Measurements from ENCODE around the gene GNG7. TPM values are rescaled to one million over a fixed set of nuclear protein-coding genes. Genes with fewer than 3 reads are reported as not detected.

GNG7 gene
- total RNA-seq, 2 experiments from 2014 or later = 1.2 to 2.2 TPM

GRCh38 chr19:2634228-2634951, 68.1 kb downstream of the GNG7 start:
- POLR2A ChIA-PET = interaction anchor here (1.9 kb wide), 1 partner anchor 158 kb away, joined by 7 read pairs; the partner anchor contains the start of gene GADD45B
- H3K4me3 Mint-ChIP-seq = no peak overlapping the region
- DNase-seq (no peak), ATAC-seq (ENCODE audit: low read depth) (no peak)
- peaks cover 4% of the 10 kb centered on the region for H3K36me3 Mint-ChIP-seq
- peaks cover 18% of the 10 kb centered on the region for H3K27me3 Mint-ChIP-seq
- H3K4me1 Mint-ChIP-seq = peaks cover 11% of the 10 kb centered on the region
- peaks cover 6% of the 10 kb centered on the region for H3K9me3 Mint-ChIP-seq
- no peak overlapping the region for H3K27ac Mint-ChIP-seq

GRCh38 chr19:2633693-2634075, 68.8 kb downstream of the GNG7 start:
- H3K27ac Mint-ChIP-seq = no peak overlapping the region
- H3K4me3 Mint-ChIP-seq = no peak overlapping the region
- POLR2A ChIA-PET = interaction anchor here (1.0 to 1.9 kb wide), 2 partner anchors 15 to 158 kb away, joined by 5 to 7 read pairs; partner anchors contain the start of gene GADD45B

GRCh38 chr19:2631213-2631821, 71.2 kb downstream of the GNG7 start:
- ATAC-seq (ENCODE audit: low read depth) (no peak), DNase-seq (no peak)
- H3K27me3 Mint-ChIP-seq = no peaks in the 10 kb centered on the region
- H3K9me3 Mint-ChIP-seq = peaks cover 13% of the 10 kb centered on the region
- H3K36me3 Mint-ChIP-seq = peaks cover 12% of the 10 kb centered on the region
- POLR2A ChIA-PET = interaction anchor here (1.8 to 5.9 kb wide), 2 partner anchors 11 to 155 kb away, joined by 8 to 32 read pairs; partner anchors contain the start of gene GADD45B
- H3K27ac Mint-ChIP-seq = no peak overlapping the region
- H3K4me1 Mint-ChIP-seq = peaks cover 17% of the 10 kb centered on the region
- H3K4me3 Mint-ChIP-seq = no peak overlapping the region

More at GRCh38 chr19:2633693-2634075, 68.8 kb downstream of the GNG7 start:
- no peak for ATAC-seq (ENCODE audit: low read depth)
- H3K27me3 Mint-ChIP-seq = peaks cover 12% of the 10 kb centered on the region
- no peak for DNase-seq
- peaks cover 12% of the 10 kb centered on the region for H3K4me1 Mint-ChIP-seq
- peaks cover 8% of the 10 kb centered on the region for H3K36me3 Mint-ChIP-seq
- peaks cover 12% of the 10 kb centered on the region for H3K9me3 Mint-ChIP-seq

GRCh38 chr19:2630352-2631001, 72.0 kb downstream of the GNG7 start:
- DNase-seq (no peak), ATAC-seq (ENCODE audit: low read depth) (no peak)
- Mint-ChIP-seq H3K9me3 (peaks cover 13% of the 10 kb centered on the region), H3K4me1 (peaks cover 17% of the 10 kb centered on the region), H3K27me3 (no peaks in the 10 kb centered on the region), H3K27ac (no peak overlapping the region), H3K4me3 (no peak overlapping the region), H3K36me3 (peaks cover 12% of the 10 kb centered on the region)
- POLR2A ChIA-PET = interaction anchor here (1.8 to 5.9 kb wide), 2 partner anchors 10 to 154 kb away, joined by 8 to 32 read pairs; partner anchors contain the start of gene GADD45B

GRCh38 chr19:2629491-2630351, 72.8 kb downstream of the GNG7 start:
- H3K4me1 Mint-ChIP-seq = peaks cover 17% of the 10 kb centered on the region

GRCh38 chr19:2628597-2628996, 73.9 kb downstream of the GNG7 start:
- Mint-ChIP-seq H3K27ac (no peak overlapping the region), H3K4me3 (no peak overlapping the region), H3K9me3 (peaks cover 13% of the 10 kb centered on the region), H3K27me3 (no peaks in the 10 kb centered on the region), H3K36me3 (peaks cover 12% of the 10 kb centered on the region), H3K4me1 (peaks cover 17% of the 10 kb centered on the region)
- ATAC-seq (ENCODE audit: low read depth) (no peak), DNase-seq (no peak)
- POLR2A ChIA-PET = interaction anchor here (2.1 to 5.9 kb wide), 2 partner anchors 9 to 152 kb away, joined by 10 to 32 read pairs; partner anchors contain the start of gene GADD45B

More at GRCh38 chr19:2629491-2630351, 72.8 kb downstream of the GNG7 start:
- no peak for DNase-seq
- ATAC-seq (ENCODE audit: low read depth) = no peak
- POLR2A ChIA-PET = interaction anchor here (0.7 to 5.9 kb wide), 2 partner anchors 10 to 221 kb away, joined by 3 to 32 read pairs; no protein-coding TSS in a partner anchor
- H3K9me3 Mint-ChIP-seq = peaks cover 13% of the 10 kb centered on the region
- peaks cover 12% of the 10 kb centered on the region for H3K36me3 Mint-ChIP-seq
- no peak overlapping the region for H3K4me3 Mint-ChIP-seq
- H3K27ac Mint-ChIP-seq = no peak overlapping the region
- no peaks in the 10 kb centered on the region for H3K27me3 Mint-ChIP-seq

- no peak overlapping the region for H3K27ac Mint-ChIP-seq
- H3K9me3 Mint-ChIP-seq = peaks cover 13% of the 10 kb centered on the region
- ATAC-seq (ENCODE audit: low read depth) (no peak), DNase-seq (no peak)
- peaks cover 17% of the 10 kb centered on the region for H3K4me1 Mint-ChIP-seq
- H3K27me3 Mint-ChIP-seq = no peaks in the 10 kb centered on the region
- peaks cover 12% of the 10 kb centered on the region for H3K36me3 Mint-ChIP-seq
- POLR2A ChIA-PET = interaction anchor here (0.6 to 5.9 kb wide), 3 partner anchors 8 to 151 kb away, joined by 3 to 32 read pairs (median 10); partner anchors contain the start of gene GADD45B
- H3K4me3 Mint-ChIP-seq = no peak overlapping the region
These were observed 74.6 kb downstream of the GNG7 start for GRCh38 chr19:2627855-2628254.

GRCh38 chr19:2627319-2627829, 75.1 kb downstream of the GNG7 start:
- H3K4me1 Mint-ChIP-seq = peaks cover 18% of the 10 kb centered on the region
- peaks cover 12% of the 10 kb centered on the region for H3K36me3 Mint-ChIP-seq
- H3K27me3 Mint-ChIP-seq = no peaks in the 10 kb centered on the region
- no peak for ATAC-seq (ENCODE audit: low read depth)
- peaks cover 13% of the 10 kb centered on the region for H3K9me3 Mint-ChIP-seq
- peak overlapping the region; percentile 21 for H3K27ac Mint-ChIP-seq
- no peak for DNase-seq
- peak overlapping the region; percentile 5 for H3K4me3 Mint-ChIP-seq
- POLR2A ChIA-PET = interaction anchor here (2.1 to 5.9 kb wide), 2 partner anchors 7 to 151 kb away, joined by 10 to 32 read pairs; partner anchors contain the start of gene GADD45B

- ATAC-seq (ENCODE audit: low read depth) = no peak
- H3K9me3 Mint-ChIP-seq = peaks cover 10% of the 10 kb centered on the region
- no peak overlapping the region for H3K27ac Mint-ChIP-seq
- H3K4me1 Mint-ChIP-seq = peaks cover 30% of the 10 kb centered on the region
- no peak overlapping the region for H3K4me3 Mint-ChIP-seq
- POLR2A ChIA-PET = interaction anchor here (0.9 kb wide), 1 partner anchor 149 kb away, joined by 4 read pairs; the partner anchor contains the start of gene GADD45B
- H3K27me3 Mint-ChIP-seq = no peaks in the 10 kb centered on the region
- DNase-seq = no peak
- H3K36me3 Mint-ChIP-seq = peaks cover 14% of the 10 kb centered on the region
These were observed 77.1 kb downstream of the GNG7 start for GRCh38 chr19:2625434-2625833.

GRCh38 chr19:2624537-2625091, 77.9 kb downstream of the GNG7 start:
- DNase-seq (no peak), ATAC-seq (ENCODE audit: low read depth) (no peak)
- peaks cover 34% of the 10 kb centered on the region for H3K4me1 Mint-ChIP-seq
- POLR2A ChIA-PET = interaction anchor here (0.7 to 1.2 kb wide), 4 partner anchors 26 to 1596 kb away, joined by 3 to 4 read pairs (median 4); partner anchors contain the start of gene GADD45B
- H3K4me3 Mint-ChIP-seq = no peak overlapping the region
- no peaks in the 10 kb centered on the region for H3K27me3 Mint-ChIP-seq
- no peak overlapping the region for H3K27ac Mint-ChIP-seq
- peaks cover 12% of the 10 kb centered on the region for H3K36me3 Mint-ChIP-seq
- H3K9me3 Mint-ChIP-seq = peaks cover 9% of the 10 kb centered on the region

- DNase-seq = no peak
- peaks cover 38% of the 10 kb centered on the region for H3K4me1 Mint-ChIP-seq
- H3K9me3 Mint-ChIP-seq = peaks cover 3% of the 10 kb centered on the region
- no peak for ATAC-seq (ENCODE audit: low read depth)
- POLR2A ChIA-PET = interaction anchor here (0.7 to 1.0 kb wide), 2 partner anchors 1490 to 1595 kb away, joined by 3 read pairs; no protein-coding TSS in a partner anchor
- no peaks in the 10 kb centered on the region for H3K27me3 Mint-ChIP-seq
- no peak overlapping the region for H3K4me3 Mint-ChIP-seq
- H3K27ac Mint-ChIP-seq = peak overlapping the region; percentile 46
- H3K36me3 Mint-ChIP-seq = peaks cover 7% of the 10 kb centered on the region
These were observed 78.7 kb downstream of the GNG7 start for GRCh38 chr19:2623798-2624197.
